ENCODE measurements around the gene SERHL2. TPM values are rescaled to one million over a fixed set of nuclear protein-coding genes. Genes with fewer than 3 reads are reported as not detected.
"Not testable (repeated sequence)": the region's sequence is repeated elsewhere in the genome, so short reads cannot be mapped to it uniquely, and the experiment has no call there.

SERHL2 gene
- total and polyA plus RNA-seq, 12 donors: 1.1 to 11.6 (median 5.6) TPM

- H3K36me3 ChIP-seq (replicated peaks in 1 of 2): peaks cover 0 to 11% of the 10 kb centered on the region in 2 donors
- intact Hi-C loops (cut with DNase I): no loop called here
- peak; percentile 63 to 88 (median 77) for DNase-seq
- TF ChIP-seq POLR2A (IDR thresholded peaks at IDR 0.05) (peak; percentile 43 to 60), CTCF (IDR thresholded peaks at IDR 0.05) (peak in 1 of 6 experiments; percentile 5)
- no peaks in the 10 kb centered on the region for H3K27me3 ChIP-seq
- H3K9me3 ChIP-seq (replicated peaks in 1 of 3): no peaks in the 10 kb centered on the region
- 7 to 45% (median 18%) methylated on average over 10 to 65 of the region's 65 CpGs for WGBS, 4 donors
- peak within 1 kb of the TSS in 3 of 4 donors; percentile 1 to 79 (median 65) for H3K4me3 ChIP-seq
- H3K4me1 ChIP-seq (replicated peaks in 1 of 2): peaks cover 0 to 9% of the 10 kb centered on the region in 2 donors
- peak within 1 kb of the TSS in 3 of 5 donors; percentile 15 to 83 (median 62) for H3K27ac ChIP-seq
Observed at GRCh38 chr22:42519525-42520401, 34.0 kb upstream of the SERHL2 start, which contains the start of gene RRP7A. Gene RRP7A, minus strand, starts transcription at chr22:42519796. Its CDS starts 10 bp downstream, at chr22:42519786.

GRCh38 chr22:42521228-42521546, 32.6 kb upstream of the SERHL2 start:
- Histone ChIP-seq H3K9me3 (replicated peaks in 1 of 3) (no peaks in the 10 kb centered on the region), H3K36me3 (replicated peaks in 1 of 2) (peaks cover 0 to 9% of the 10 kb centered on the region in 2 donors), H3K4me1 (replicated peaks in 1 of 2) (peaks cover 0 to 4% of the 10 kb centered on the region in 2 donors), H3K4me3 (no peak overlapping the region), H3K27ac (no peak overlapping the region), H3K27me3 (no peaks in the 10 kb centered on the region)
- intact Hi-C loops (cut with DNase I): no loop called here
- 85 to 92% (median 89%) methylated on average over 7 to 9 of the region's 9 CpGs for WGBS, 4 donors
- no peak for DNase-seq
- TF ChIP-seq POLR2A (IDR thresholded peaks at IDR 0.05): no peak
- TF ChIP-seq CTCF (IDR thresholded peaks at IDR 0.05): no peak

GRCh38 chr22:42522546-42522945, 31.2 kb upstream of the SERHL2 start:
- Histone ChIP-seq H3K27ac (no peak overlapping the region), H3K27me3 (no peaks in the 10 kb centered on the region), H3K4me1 (replicated peaks in 1 of 2) (peaks cover 0 to 3% of the 10 kb centered on the region in 2 donors), H3K9me3 (replicated peaks in 1 of 3) (no peaks in the 10 kb centered on the region), H3K4me3 (no peak overlapping the region), H3K36me3 (replicated peaks in 1 of 2) (no peaks in the 10 kb centered on the region)
- TF ChIP-seq POLR2A (IDR thresholded peaks at IDR 0.05) (no peak), CTCF (IDR thresholded peaks at IDR 0.05) (no peak)
- WGBS, 4 donors: 94 to 98% (median 96%) methylated on average over 15 of the region's 15 CpGs
- intact Hi-C loops (cut with DNase I): no loop called here
- no peak for DNase-seq

GRCh38 chr22:42528591-42529307, 25.0 kb upstream of the SERHL2 start:
- Histone ChIP-seq H3K4me3 (no peak overlapping the region), H3K27ac (no peak overlapping the region), H3K36me3 (replicated peaks in 1 of 2) (no peaks in the 10 kb centered on the region), H3K4me1 (replicated peaks in 1 of 2) (no peaks in the 10 kb centered on the region), H3K9me3 (replicated peaks in 1 of 3) (no peaks in the 10 kb centered on the region), H3K27me3 (no peaks in the 10 kb centered on the region)
- intact Hi-C loops (cut with DNase I): no loop called here
- WGBS, 4 donors: 90 to 97% (median 95%) methylated on average over 6 to 11 of the region's 11 CpGs
- TF ChIP-seq CTCF (IDR thresholded peaks at IDR 0.05): no peak
- TF ChIP-seq POLR2A (IDR thresholded peaks at IDR 0.05): no peak
- no peak for DNase-seq

GRCh38 chr22:42529435-42529834, 24.3 kb upstream of the SERHL2 start:
- H3K27ac ChIP-seq; H3K36me3 ChIP-seq (replicated peaks in 1 of 2); H3K27me3 ChIP-seq; H3K9me3 ChIP-seq (replicated peaks in 1 of 3); intact Hi-C loops (cut with DNase I); DNase-seq; H3K4me3 ChIP-seq; H3K4me1 ChIP-seq (replicated peaks in 1 of 2): not testable (repeated sequence)
- 83 to 94% (median 89%) methylated on average over 7 to 8 of the region's 8 CpGs for WGBS, 4 donors

GRCh38 chr22:42531401-42532084, 22.2 kb upstream of the SERHL2 start:
- H3K27me3 ChIP-seq; DNase-seq; H3K27ac ChIP-seq; H3K4me1 ChIP-seq (replicated peaks in 1 of 2); H3K36me3 ChIP-seq (replicated peaks in 1 of 2); H3K9me3 ChIP-seq (replicated peaks in 1 of 3); H3K4me3 ChIP-seq; intact Hi-C loops (cut with DNase I): not testable (repeated sequence)
- WGBS, 4 donors: 76 to 82% (median 77%) methylated on average over 23 to 24 of the region's 24 CpGs
